A673 (cell line): Measurements from ENCODE around the gene ADCY5. TPM values are rescaled to one million over a fixed set of nuclear protein-coding genes. Genes with fewer than 3 reads are reported as not detected.

Source experiments
- BruUV-seq: library from RNA; stranded (reverse); fragments of 400-500 nt; replicated peaks from 2 replicates; lab custom pipeline; 2021; lab: Mats Ljungman, UMichigan
- CTCF ChIA-PET: fragments of 300-600 bp; sonication (Branson Sonifier 250); formaldehyde crosslinking; loops from one replicate; lab custom pipeline; 2022; ENCODE audit warnings: antibody characterized with exemption; lab: Charles Lee
- POLR2A ChIA-PET: fragments of 300-600 bp; sonication (Branson Sonifier 250); formaldehyde crosslinking; loops from one replicate; lab custom pipeline; 2022; ENCODE audit warnings: antibody characterized with exemption; ENCODE audit not compliant: low non-redundant PET; lab: Charles Lee
- DNase-seq: peaks from one replicate; pipeline ENCODE4 v3.0.0-alpha.2; 2015; ENCODE audit warnings: low spot score
- H3K27ac ChIP-seq: fragments of 200-600 bp; sonication (generic); 2 replicates; pipeline ENCODE4 v1.5.1; 2016; ENCODE audit warnings: mixed run types, low read depth, mild to moderate bottlenecking, mixed read lengths, antibody characterized with exemption, low read length; ENCODE audit not compliant: poor library complexity, severe bottlenecking
- H3K27me3 ChIP-seq: fragments of 200-600 bp; sonication (generic); replicated peaks from 2 replicates; pipeline ENCODE4 v1.6.1; 2017; ENCODE audit warnings: mixed run types, low read depth, mild to moderate bottlenecking, mixed read lengths, antibody characterized with exemption, low read length; ENCODE audit not compliant: insufficient read depth, poor library complexity
- H3K36me3 ChIP-seq: fragments of 200-600 bp; sonication (generic); 2 replicates; pipeline ENCODE4 v1.6.1; 2016; ENCODE audit warnings: mixed run types, mild to moderate bottlenecking, mixed read lengths, antibody characterized with exemption, low read length; ENCODE audit not compliant: insufficient read depth, poor library complexity, severe bottlenecking
- H3K4me1 ChIP-seq: fragments of 200-600 bp; sonication (generic); 2 replicates; pipeline ENCODE4 v1.6.1; 2017; ENCODE audit warnings: mixed run types, mild to moderate bottlenecking, mixed read lengths, antibody characterized with exemption, low read length; ENCODE audit not compliant: insufficient read depth, poor library complexity, severe bottlenecking
- H3K4me3 ChIP-seq: fragments of 200-600 bp; sonication (generic); 2 replicates; pipeline ENCODE4 v1.5.1; 2016; ENCODE audit warnings: low read depth, mixed run types, mild to moderate bottlenecking, mixed read lengths, low read length; ENCODE audit not compliant: poor library complexity, severe bottlenecking
- H3K9me3 ChIP-seq: fragments of 200-600 bp; sonication (generic); 2 replicates; pipeline ENCODE4 v1.6.1; 2016; ENCODE audit warnings: mixed run types, low read depth, mild to moderate bottlenecking, mixed read lengths, antibody characterized with exemption, low read length; ENCODE audit not compliant: poor library complexity, severe bottlenecking
- CTCF ChIP-seq: fragments of 300-800, 200-600 bp; sonication (generic); conservative IDR thresholded peaks from 2 replicates; pipeline ENCODE4 v1.5.1; 2017; ENCODE audit warnings: low read depth, mild to moderate bottlenecking, antibody characterized with exemption, low read length, moderate library complexity, mixed read lengths
- EZH2 ChIP-seq: fragments of 200-600 bp; sonication (generic); IDR thresholded peaks from 2 replicates; pipeline ENCODE4 v1.6.1; 2017; ENCODE audit warnings: borderline replicate concordance, low read depth, mild to moderate bottlenecking, mixed read lengths, antibody characterized with exemption, low read length; ENCODE audit not compliant: poor library complexity, severe bottlenecking
- intact Hi-C: fragments of 100-400 bp; cut with micrococcal nuclease; formaldehyde crosslinking; loops from one replicate; pipeline ENCODE4 v1.10.0; 2022; ENCODE audit not compliant: unreplicated experiment
- total RNA-seq: library from RNA; stranded (reverse); gene quantifications from 2 replicates; pipeline ENCODE4 v1.2.3, GENCODE V29; 2021

Gene ADCY5
- total RNA-seq, 1 experiment from 2014 or later: 0.21 TPM

- Histone ChIP-seq H3K9me3 (no peaks in the 10 kb centered on the region), H3K27me3 (peaks cover under 1% of the 10 kb centered on the region), H3K4me3 (no peak overlapping the region), H3K36me3 (no peaks in the 10 kb centered on the region), H3K27ac (no peak overlapping the region), H3K4me1 (no peaks in the 10 kb centered on the region)
- ChIA-PET POLR2A (no interaction called here), CTCF (interaction anchor here (0.5 kb wide), 1 partner anchor 27 kb away, joined by 5 read pairs; no protein-coding TSS in a partner anchor)
- no TSS peak for BruUV-seq
- intact Hi-C loops: no loop called here
- TF ChIP-seq EZH2 (no peak), CTCF (no peak)
- no peak for DNase-seq
Observed at GRCh38 chr3:123324880-123325765, 123.8 kb downstream of the ADCY5 start.

GRCh38 chr3:123323781-123324180, 125.1 kb downstream of the ADCY5 start:
- intact Hi-C loops: no loop called here
- POLR2A ChIA-PET: no interaction called here
- CTCF ChIA-PET: interaction anchor here (0.6 kb wide), 1 partner anchor 11 kb away, joined by 11 read pairs; no protein-coding TSS in a partner anchor
- Histone ChIP-seq H3K36me3 (no peaks in the 10 kb centered on the region), H3K27ac (no peak overlapping the region), H3K9me3 (no peaks in the 10 kb centered on the region), H3K4me1 (no peaks in the 10 kb centered on the region), H3K27me3 (peaks cover 3% of the 10 kb centered on the region), H3K4me3 (no peak overlapping the region)
- TF ChIP-seq EZH2 (no peak), CTCF (no peak)
- no TSS peak for BruUV-seq
- DNase-seq: no peak

GRCh38 chr3:123322866-123323265, 126.0 kb downstream of the ADCY5 start:
- BruUV-seq: no TSS peak
- intact Hi-C loops: no loop called here
- H3K27ac ChIP-seq: no peak overlapping the region
- no peaks in the 10 kb centered on the region for H3K4me1 ChIP-seq
- no peaks in the 10 kb centered on the region for H3K9me3 ChIP-seq
- TF ChIP-seq CTCF: no peak
- no peak for TF ChIP-seq EZH2
- POLR2A ChIA-PET: no interaction called here
- H3K36me3 ChIP-seq: no peaks in the 10 kb centered on the region
- H3K27me3 ChIP-seq: peaks cover 4% of the 10 kb centered on the region
- no peak for DNase-seq
- CTCF ChIA-PET: no interaction called here
- H3K4me3 ChIP-seq: no peak overlapping the region
